ENCODE measurements around the gene COBL. TPM values are rescaled to one million over a fixed set of nuclear protein-coding genes. Genes with fewer than 3 reads are reported as not detected.

COBL gene, protein sequence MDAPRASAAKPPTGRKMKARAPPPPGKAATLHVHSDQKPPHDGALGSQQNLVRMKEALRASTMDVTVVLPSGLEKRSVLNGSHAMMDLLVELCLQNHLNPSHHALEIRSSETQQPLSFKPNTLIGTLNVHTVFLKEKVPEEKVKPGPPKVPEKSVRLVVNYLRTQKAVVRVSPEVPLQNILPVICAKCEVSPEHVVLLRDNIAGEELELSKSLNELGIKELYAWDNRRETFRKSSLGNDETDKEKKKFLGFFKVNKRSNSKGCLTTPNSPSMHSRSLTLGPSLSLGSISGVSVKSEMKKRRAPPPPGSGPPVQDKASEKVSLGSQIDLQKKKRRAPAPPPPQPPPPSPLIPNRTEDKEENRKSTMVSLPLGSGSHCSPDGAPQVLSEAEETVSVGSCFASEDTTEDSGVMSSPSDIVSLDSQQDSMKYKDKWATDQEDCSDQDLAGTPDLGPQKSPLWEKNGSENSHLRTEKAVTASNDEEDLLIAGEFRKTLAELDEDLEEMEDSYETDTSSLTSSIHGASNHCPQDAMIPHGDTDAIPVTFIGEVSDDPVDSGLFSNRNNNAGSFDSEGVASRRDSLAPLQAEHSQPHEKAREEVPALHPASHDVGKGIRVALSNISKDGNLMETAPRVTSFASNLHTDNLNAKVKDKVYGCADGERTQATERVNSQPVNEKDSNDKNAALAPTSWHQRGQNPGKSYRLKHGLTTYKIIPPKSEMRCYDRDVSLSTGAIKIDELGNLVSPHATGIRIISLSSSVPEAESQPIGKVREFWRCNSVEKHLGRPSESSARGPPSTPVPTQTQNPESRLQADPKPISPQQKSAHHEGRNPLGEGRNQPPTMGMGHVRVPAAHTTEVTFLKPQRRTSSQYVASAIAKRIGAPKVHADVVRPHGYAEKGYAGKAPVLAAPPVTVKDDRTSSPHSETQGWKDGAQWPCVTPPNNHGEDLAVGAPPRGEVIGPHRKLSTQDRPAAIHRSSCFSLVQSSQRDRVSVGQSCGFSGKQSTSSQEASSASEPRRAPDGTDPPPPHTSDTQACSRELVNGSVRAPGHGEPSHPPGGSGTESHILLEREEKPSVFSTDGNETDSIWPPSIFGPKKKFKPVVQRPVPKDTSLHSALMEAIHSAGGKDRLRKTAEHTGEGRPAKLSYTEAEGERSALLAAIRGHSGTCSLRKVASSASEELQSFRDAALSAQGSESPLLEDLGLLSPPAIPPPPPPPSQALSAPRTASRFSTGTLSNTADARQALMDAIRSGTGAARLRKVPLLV
- total RNA-seq (100 to 1,000 TPM in 2 of 10 donors, 10 to 100 TPM in 8; 60.3 to 109 (median 90.6) TPM), polyA plus RNA-seq (10 to 100 TPM; 15.5 to 25.6 TPM)
- long read RNA-seq, donor 1, transcript COBL-205 (8 exons, 3,785 nt): major isoform, 60 of 144 reads
- long read RNA-seq, donor 1, transcript COBL-210 (9 exons, 1,941 nt): minor isoform, 30 of 144 reads
- long read RNA-seq, donor 1, partial matches to known transcripts: 14 of 144 reads
- long read RNA-seq, donor 1, other reads (novel, unspliced or antisense): 40 of 144 reads
- long read RNA-seq, donor 2, transcript COBL-210 (9 exons, 1,941 nt): minor isoform, 34 of 132 reads
- long read RNA-seq, donor 2, transcript COBL-205 (8 exons, 3,785 nt): major isoform, 50 of 132 reads
- long read RNA-seq, donor 2, partial matches to known transcripts: 21 of 132 reads
- long read RNA-seq, donor 2, other reads (novel, unspliced or antisense): 27 of 132 reads
- long read RNA-seq, donor 3, transcript COBL-205 (8 exons, 3,785 nt): minor isoform, 38 of 172 reads
- long read RNA-seq, donor 3, transcript COBL-210 (9 exons, 1,941 nt): major isoform, 76 of 172 reads
- long read RNA-seq, donor 3, partial matches to known transcripts: 26 of 172 reads
- long read RNA-seq, donor 3, other reads (novel, unspliced or antisense): 31 of 172 reads

GRCh38 chr7:51316666-51317581 is at the start of gene COBL:
TSS of gene COBL (minus strand) at chr7:51316809. CDS start at chr7:51316633, 176 bp downstream.
- H3K27me3 ChIP-seq: peaks cover 0 to 55% (median 22%) of the 10 kb centered on the region in 7 donors
- DNase-seq (peak; percentile 26 to 36), ATAC-seq (peak; percentile 25 to 73 (median 53))
- H3K9me3 ChIP-seq: no peaks in the 10 kb centered on the region
- no peak for TF ChIP-seq CTCF (IDR thresholded peaks at IDR 0.05)
- intact Hi-C loops (cut with DNase I): loop anchor here in 2 of 10 donors (5.0 kb wide), 2 partner anchors 35 to 40 kb away; no protein-coding TSS in a partner anchor
- H3K4me1 ChIP-seq: peaks cover 0 to 23% (median 7%) of the 10 kb centered on the region in 9 donors
- H3K4me3 ChIP-seq: peak within 1 kb of the TSS; percentile 49 to 71 (median 64)
- H3K36me3 ChIP-seq: no peaks in the 10 kb centered on the region
- WGBS, 2 donors: 2 to 4% methylated on average over 79 to 94 of the region's 94 CpGs
- H3K27ac ChIP-seq: peak within 1 kb of the TSS; percentile 44 to 80 (median 74)

GRCh38 chr7:51366172-51366728 is 49.6 kb upstream of the COBL start:
- 73 to 74% methylated on average over 7 of the region's 7 CpGs for WGBS, 2 donors
- intact Hi-C loops (cut with DNase I): loop anchor here in 8 of 10 donors (2.0 to 5.0 kb wide), 6 partner anchors 114 to 1224 kb away; no protein-coding TSS in a partner anchor
- no peak for DNase-seq
- H3K9me3 ChIP-seq: no peaks in the 10 kb centered on the region
- ATAC-seq: peak in 1 of 8 donors; percentile 9
- H3K4me1 ChIP-seq: peaks cover 0 to 4% (median 0%) of the 10 kb centered on the region in 9 donors
- peaks cover 0 to 3% (median 0%) of the 10 kb centered on the region in 7 donors for H3K27me3 ChIP-seq
- no peak overlapping the region for H3K4me3 ChIP-seq
- TF ChIP-seq CTCF (IDR thresholded peaks at IDR 0.05): no peak
- no peaks in the 10 kb centered on the region for H3K36me3 ChIP-seq
- no peak overlapping the region for H3K27ac ChIP-seq

All from heart right ventricle (tissue), 16 donors.